ENCODE data around the gene PFDN4.

- no peak for TF ChIP-seq CTCF (IDR thresholded peaks at IDR 0.05)
- TF ChIP-seq POLR2A (IDR thresholded peaks at IDR 0.05), result no peak
- no peak for TF ChIP-seq POLR2AphosphoS5 (IDR thresholded peaks at IDR 0.05)
These were observed 38.7 kb upstream of the PFDN4 start for GRCh38 chr20:54168961-54169862.
